Hematopoietic multipotent progenitor cell treated with erythropoietin and hydrocortisone succinate and interleukin-3 and kit ligand, for 17 days (in vitro differentiated cells): ENCODE data around the gene ARHGAP25.

ENCODE experiments used
- DNase-seq: peaks from one replicate; pipeline ENCODE4 v3.0.0-alpha.2; 2015; ENCODE audit warnings: low spot score

ARHGAP25 gene

GRCh38 chr2:68742626-68743415 is 8.2 kb downstream of the ARHGAP25 start:
- DNase-seq = no peak

- no peak for DNase-seq
Observed at GRCh38 chr2:68743531-68743930, 8.9 kb downstream of the ARHGAP25 start.

DNA sequence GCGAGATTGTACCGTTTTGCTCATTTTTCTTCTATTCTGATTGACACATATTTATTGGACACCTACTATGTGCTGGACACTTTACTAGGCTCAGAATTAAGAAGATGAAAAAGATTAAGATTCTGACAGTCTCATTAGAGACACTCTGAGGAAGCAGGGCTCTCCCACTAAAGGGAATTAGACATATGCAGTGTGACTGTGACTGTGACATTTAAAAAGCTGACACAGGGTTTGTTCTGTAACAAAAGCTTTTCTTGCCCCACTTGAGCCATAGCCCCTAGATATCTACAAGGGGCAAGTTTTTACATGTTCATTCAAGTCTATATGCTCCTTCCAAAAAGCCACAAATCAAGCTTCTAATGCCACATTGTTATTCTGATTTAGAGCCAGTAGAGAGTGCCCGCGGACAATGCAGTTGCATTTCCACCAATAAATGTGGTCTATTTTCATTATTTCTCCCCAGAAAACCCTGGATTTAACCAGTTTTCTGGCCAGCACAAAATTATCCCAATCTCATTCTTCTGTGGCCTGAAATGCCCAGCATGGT is 9.8 kb downstream of the ARHGAP25 start:
- no peak for DNase-seq

GRCh38 chr2:68745006-68745405 is 10.4 kb downstream of the ARHGAP25 start:
- no peak for DNase-seq

GRCh38 chr2:68746408-68746807 is 11.8 kb downstream of the ARHGAP25 start:
- DNase-seq = no peak

- no peak for DNase-seq
Observed at GRCh38 chr2:68747413-68747812, 12.8 kb downstream of the ARHGAP25 start.

GRCh38 chr2:68747900-68748299 is 13.3 kb downstream of the ARHGAP25 start:
- no peak for DNase-seq

DNA sequence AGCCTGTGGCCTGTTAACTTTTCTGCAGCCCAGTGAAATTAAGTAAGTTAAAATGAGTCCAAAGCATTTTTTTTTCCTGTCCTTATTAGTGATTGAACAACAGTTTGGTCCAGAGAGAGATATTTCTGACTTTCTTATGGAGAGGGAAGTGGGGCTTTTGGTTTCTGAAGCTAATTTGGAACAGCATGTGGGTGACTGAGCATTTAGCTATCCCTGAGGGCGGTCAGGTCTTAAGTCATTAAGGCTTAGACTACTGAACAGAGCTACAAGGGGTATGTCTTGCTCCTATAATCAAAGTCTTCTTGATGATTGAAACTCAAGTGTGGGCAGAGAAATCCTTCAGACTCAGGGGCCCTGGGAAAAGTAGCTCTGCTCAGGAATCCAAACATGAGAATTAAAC is 14.0 kb downstream of the ARHGAP25 start:
- no peak for DNase-seq

DNA sequence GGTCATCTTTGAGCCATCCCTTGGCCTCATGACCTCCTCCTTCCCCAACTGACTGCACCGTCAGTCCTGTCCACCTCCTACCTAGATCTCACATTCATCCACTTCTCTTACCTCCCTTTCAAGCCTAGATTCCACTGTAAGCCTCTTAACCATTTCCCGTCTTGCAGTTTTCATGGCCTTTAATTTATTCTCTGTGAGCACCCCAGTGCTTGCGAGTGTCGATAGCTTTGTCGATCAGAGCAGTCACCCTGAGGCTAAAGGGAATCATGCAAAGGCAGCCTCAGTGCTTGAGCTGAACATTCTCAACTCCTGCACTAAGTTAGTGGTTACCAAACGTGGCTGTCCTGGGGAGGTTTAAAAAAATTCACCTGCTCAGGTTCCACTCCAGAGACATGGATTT is 14.7 kb downstream of the ARHGAP25 start:
- DNase-seq = no peak

DNA sequence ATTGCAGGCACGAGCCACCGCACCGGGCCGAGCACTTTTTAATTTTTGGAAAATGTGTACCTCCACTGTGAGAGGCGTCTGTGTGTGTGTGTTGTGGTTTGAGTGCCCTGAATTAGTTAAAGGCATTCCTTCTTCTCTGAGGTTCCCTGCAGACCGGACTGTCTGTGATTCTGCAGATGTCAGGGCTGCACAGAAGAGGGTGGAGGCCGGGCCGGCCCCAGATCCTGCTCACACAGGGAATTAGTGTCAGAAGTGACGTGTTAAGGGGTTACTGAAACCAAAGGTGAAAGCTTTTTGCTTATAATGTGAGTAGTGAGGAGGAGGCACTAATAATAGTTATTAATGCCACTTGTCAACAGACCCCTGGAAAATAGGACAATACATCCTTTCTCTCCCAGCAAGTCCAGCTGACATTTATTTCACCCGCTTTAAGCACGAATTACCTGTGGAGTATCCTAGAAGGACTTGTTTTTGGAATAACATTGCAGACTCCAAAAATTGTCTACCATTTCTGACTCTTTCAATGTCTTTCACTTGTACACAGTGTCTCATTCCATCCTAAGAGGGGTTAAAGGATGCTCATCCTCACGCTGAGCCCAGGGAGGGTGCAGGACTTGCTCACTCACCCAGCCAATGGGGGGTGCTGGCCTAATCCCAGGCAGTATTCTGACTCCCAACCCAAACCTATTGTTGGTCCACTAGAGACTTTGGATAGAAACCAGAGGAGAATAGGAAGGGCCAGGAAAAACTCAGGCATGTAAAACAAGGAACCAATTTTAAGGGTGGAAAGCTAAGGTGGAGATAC is 16.2 kb downstream of the ARHGAP25 start:
- no peak for DNase-seq

DNA sequence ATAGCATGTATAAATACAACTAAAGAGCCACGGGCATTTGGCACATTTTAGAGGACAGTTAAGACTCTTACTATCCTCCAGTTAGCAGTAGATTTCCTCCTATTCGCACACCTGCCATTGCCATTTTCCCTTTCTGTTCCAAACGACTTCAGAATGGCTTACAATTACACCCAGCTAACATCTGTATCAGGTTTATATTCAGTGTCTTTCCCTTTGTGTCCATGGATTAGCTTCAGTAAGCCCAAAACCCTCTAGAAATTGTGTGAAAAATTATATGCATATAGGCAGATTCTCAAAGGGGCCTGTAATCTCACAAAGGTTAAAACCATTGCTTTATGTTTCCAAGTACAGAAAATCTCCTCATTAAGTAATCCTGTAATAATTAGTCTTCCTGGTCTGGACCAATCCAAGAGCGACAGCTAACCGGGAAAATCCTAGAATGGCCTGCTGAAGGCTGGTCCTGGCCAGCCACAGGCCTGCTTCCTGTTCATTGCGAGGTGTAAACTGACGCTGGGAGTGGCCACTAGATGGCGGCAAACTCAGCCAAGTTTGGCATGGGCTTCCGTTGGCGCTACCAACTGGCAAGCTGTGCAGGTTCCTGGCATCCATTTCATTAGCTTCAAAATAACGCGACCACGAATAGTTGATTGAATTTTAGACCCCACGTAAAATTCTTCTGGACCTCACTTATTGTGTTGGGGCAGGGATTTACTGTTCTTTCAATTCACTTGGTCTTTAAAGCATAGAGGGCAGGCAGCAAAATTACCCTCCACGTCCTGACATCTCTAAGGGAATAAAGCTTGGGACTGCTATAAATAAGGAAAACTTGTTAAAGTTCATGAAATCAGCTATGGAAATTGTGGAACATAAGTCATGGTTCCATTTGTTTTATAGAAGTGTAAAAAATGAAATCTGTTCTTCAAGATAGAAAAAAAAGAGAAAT is 17.1 kb downstream of the ARHGAP25 start:
- peak; percentile 87 for DNase-seq

DNA sequence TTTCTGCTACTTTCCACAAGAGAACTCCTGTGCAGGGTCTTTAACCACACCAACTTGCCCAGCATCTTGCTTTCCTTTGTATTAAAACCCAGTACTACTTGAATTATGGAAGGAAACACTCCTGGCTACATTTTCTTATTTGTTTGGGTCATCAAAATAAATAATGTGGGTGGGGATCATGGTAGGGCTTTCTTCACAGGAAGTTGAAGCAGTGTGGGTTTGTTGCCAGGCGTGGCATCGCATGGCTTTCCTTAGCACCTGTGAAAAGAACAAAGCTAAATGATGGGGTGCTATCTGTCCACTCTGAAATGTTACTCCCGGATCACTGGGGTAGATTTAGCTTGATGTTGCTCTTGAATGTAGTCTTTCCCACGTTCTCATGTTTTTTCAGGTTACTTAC is 18.7 kb downstream of the ARHGAP25 start:
- no peak for DNase-seq

GRCh38 chr2:68755071-68755470 is 20.5 kb downstream of the ARHGAP25 start:
- no peak for DNase-seq

DNA sequence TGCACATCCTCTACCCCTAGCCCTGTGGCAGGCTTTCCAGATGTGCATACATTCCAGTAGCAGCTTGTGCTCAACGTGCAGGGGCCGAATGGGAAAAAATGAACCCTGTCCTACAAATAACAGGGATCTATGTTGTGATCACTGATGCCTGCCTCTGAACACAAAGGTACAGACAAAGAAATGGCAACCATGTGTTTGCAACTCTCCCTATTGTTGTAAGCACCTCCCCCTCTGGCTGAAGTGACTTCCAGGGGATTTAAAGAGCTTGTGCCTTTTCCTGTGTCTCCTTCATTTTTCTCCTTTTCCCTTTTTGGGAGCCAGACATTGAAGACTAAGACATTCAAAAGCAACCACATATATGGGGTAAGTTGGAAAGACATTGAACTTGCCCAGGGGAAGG is 21.6 kb downstream of the ARHGAP25 start:
- no peak for DNase-seq

DNA sequence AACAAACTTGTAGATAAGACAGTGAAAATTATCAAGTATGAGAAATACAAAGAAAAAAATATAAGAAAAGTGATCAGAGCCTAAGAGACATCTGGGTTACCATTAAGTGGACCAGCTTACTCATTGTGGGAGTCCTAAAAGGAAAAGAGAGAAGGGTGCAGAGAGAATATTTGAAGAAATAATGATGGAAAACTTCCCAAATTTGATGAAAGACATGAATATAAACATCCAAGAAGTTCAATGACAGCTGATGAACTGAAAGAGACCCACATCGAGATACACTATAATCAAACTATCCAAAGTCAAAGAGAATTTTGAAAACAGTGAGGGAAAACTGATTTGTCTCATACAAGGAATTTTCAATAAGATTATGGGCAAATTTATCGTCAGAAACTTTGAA is 22.5 kb downstream of the ARHGAP25 start:
- DNase-seq = no peak

- DNase-seq = no peak
Observed at GRCh38 chr2:68762100-68762499, 27.5 kb downstream of the ARHGAP25 start.

DNA sequence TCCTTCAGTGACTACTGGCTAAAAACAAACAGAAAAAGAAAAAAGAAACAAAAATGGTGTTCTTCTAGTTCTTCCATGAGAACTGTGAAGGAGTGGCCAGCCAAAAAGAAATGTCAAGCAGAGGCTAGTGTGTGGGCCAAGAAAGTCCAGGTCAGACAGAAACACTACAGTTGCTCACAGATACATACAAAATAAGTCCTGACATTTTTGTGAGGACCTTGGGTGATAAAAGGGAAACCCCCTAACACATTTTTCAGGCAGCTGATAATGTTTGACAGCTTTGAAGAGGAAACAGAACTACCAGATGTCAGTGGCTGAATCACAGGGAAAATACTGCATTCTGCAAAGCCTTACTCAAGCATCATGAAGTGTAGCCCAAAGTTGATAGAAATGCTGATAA is 28.1 kb downstream of the ARHGAP25 start:
- DNase-seq = no peak

GRCh38 chr2:68764041-68764805 is 29.6 kb downstream of the ARHGAP25 start:
- DNase-seq = no peak

DNA sequence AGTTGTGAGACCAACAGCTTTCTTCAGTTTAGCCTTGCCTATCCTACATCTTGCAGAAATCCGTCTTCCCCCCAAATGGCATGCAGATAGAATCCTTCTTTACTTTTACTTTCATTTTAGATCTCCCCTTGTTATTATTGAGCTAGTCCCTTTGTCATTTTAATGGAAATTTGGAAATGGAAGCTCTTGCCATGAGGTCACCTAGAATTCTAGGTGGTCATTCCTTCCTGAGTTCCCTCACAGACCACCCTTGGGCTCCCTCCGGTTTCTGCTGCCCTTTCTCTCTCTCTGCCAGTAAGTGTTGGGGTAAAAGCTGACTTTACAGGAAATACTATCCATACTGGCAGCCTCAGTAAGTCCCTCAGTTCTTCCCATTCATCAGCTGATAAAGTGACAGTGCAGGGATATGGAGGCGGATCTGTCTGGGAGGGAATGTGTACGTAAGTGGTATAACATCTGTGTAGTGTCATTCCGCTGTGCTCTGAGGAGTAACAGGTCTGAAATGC is 30.2 kb downstream of the ARHGAP25 start:
- no peak for DNase-seq

- no peak for DNase-seq
Observed at GRCh38 chr2:68765739-68766375, 31.2 kb downstream of the ARHGAP25 start.
